H1 (cell line): ENCODE results near the gene SOX12. TPM values are rescaled to one million over a fixed set of nuclear protein-coding genes. Genes with fewer than 3 reads are reported as not detected.

Source experiments
- ATF3 ChIP-seq: IDR thresholded peaks from 2 replicates; pipeline ENCODE4 v1.6.1; 2011; ENCODE audit warnings: low read depth, mild to moderate bottlenecking, low read length; ENCODE audit not compliant: insufficient read depth
- BCL11A ChIP-seq, 2 experiments: IDR thresholded peaks; one replicate each; pipeline ENCODE4 v1.6.1; 2011; ENCODE audit warnings: low read depth in 2 of 2, low read length in 2 of 2, mild to moderate bottlenecking in 2 of 2
- E2F6 ChIP-seq: IDR thresholded peaks from 2 replicates; pipeline ENCODE4 v1.6.1; 2012; ENCODE audit warnings: inconsistent platforms
- KDM4A ChIP-seq: IDR thresholded peaks from one replicate; pipeline ENCODE4 v1.7.1; 2012; ENCODE audit warnings: low read depth, mild to moderate bottlenecking, moderate library complexity, low read length, inconsistent platforms; ENCODE audit not compliant: severe bottlenecking
- MAFK ChIP-seq: IDR thresholded peaks from 2 replicates; pipeline ENCODE4 v1.6.1; 2012; ENCODE audit warnings: low read depth, mild to moderate bottlenecking, improper control_type of control experiment, low read length
- RNF2 ChIP-seq: fragments of 200-900, 300-1000 bp; sonication (generic); IDR thresholded peaks from 2 replicates; pipeline ENCODE4 v1.7.1; 2016; ENCODE audit warnings: borderline replicate concordance, low read depth, mild to moderate bottlenecking, antibody characterized with exemption, low read length; ENCODE audit not compliant: poor library complexity, severe bottlenecking; ENCODE audit errors: missing control alignments
- SIX5 ChIP-seq: IDR thresholded peaks from 2 replicates; pipeline ENCODE4 v1.6.1; 2011; ENCODE audit warnings: mild to moderate bottlenecking, low read depth, low read length
- SUZ12 ChIP-seq: fragments of 200-600 bp; sonication (generic); IDR thresholded peaks from 2 replicates; pipeline ENCODE4 v1.6.1; 2012; ENCODE audit warnings: mild to moderate bottlenecking, inconsistent platforms, low read length, moderate library complexity, mixed read lengths
- USF2 ChIP-seq: IDR thresholded peaks from 2 replicates; pipeline ENCODE4 v1.6.1; 2011; ENCODE audit warnings: low read length, improper control_type of control experiment
- YY1 ChIP-seq: IDR thresholded peaks from 2 replicates; pipeline ENCODE4 v1.6.1; 2011; ENCODE audit warnings: low read depth, mild to moderate bottlenecking, low read length
- polyA plus RNA-seq, 7 experiments: library from polyadenylated mRNA; depleted of rRNA in 3 of 7; stranded (reverse) in 5 of 7; unstranded in 2 of 7; fragments of >200 nt in 5 of 7; fragments of 200-250 nt in 2 of 7; gene quantifications; 1 replicate in 5 of 7; 2 replicates in 1 of 7; 4 replicates in 1 of 7; pipeline versions ENCODE4 v1.2.1 to v1.2.3, GENCODE V29; 2011 to 2013; ENCODE audit warnings: missing spikeins in 2 of 7, mixed read lengths in 2 of 7
- total RNA-seq: library from RNA; stranded (reverse); fragmentation: NEBNext Ultra II Directional; extraction: Animal tissue kit (Norgen Biotek cat#: 25700); gene quantifications from 2 replicates; pipeline ENCODE4 v1.2.1, GENCODE V29; 2021

The SOX12 gene
- total and polyA plus RNA-seq, 2 of the 8 experiments (the other 6 are each of a cell fraction or from before 2014, with no cell fraction given), result 6.4 to 63.0 TPM

DNA sequence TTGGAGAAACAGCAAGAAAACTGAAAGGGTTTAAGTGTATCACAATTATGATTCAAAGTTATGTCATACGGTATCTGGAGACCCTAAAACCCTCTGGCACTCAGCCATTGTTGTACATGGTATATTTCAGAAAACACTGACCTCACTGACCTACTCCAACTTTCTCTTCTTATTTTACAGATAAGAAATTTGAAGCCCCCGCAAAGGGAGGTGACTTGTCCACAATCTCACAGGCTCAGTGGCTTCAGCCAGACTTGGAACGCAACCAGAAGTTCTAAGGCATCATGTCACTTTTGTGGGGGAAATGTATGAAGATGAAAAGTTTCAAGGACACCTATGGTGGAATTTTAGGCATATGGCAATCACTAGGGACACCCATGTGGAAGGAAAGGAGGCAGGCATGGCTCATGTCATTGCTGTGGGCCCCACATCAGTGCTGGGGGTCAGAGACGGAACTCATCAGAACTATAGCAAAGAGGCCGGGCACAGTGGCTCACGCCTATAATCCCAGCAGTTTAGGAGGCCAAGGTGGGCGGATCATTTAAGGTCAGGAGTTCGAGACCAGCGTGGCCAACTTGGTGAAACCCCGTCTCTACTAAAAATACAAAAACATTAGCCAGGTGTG lies 50.0 kb downstream of the SOX12 start (continued):
- no peak for TF ChIP-seq E2F6
- TF ChIP-seq SIX5, result no peak
- no peak for TF ChIP-seq MAFK
- no peak for TF ChIP-seq RNF2
- TF ChIP-seq YY1, result no peak
- no peak for TF ChIP-seq SUZ12
- TF ChIP-seq USF2, result no peak
- no peak for TF ChIP-seq BCL11A (IDR thresholded peaks at IDR 0.05; ENCODE audit: low read depth in 2 of 2, low read length in 2 of 2)
- TF ChIP-seq ATF3, result no peak
- TF ChIP-seq KDM4A, result no peak
